ENCODE measurements around the gene SRPK2.
A peak's percentile ranks its signal among the peaks of the same experiment; 100 is the strongest.
"Not testable (repeated sequence)": the region's sequence is repeated elsewhere in the genome, so short reads cannot be mapped to it uniquely, and the experiment has no call there.

Gene SRPK2

GRCh38 chr7:105295596-105296352 is 92.9 kb downstream of the SRPK2 start:
- H3K4me1 ChIP-seq (ENCODE audit: control extremely low read depth in 1 of 4, control insufficient read depth in 4 of 4, insufficient read depth in 4 of 4, low read length in 3 of 4) = no peaks in the 10 kb centered on the region
- no peaks in the 10 kb centered on the region for H3K27me3 ChIP-seq (replicated peaks in 2 of 5; ENCODE audit: control insufficient read depth in 4 of 5, insufficient read depth in 5 of 5, low read length in 4 of 5)
- DNase-seq = peak in 2 of 3 donors; percentile 23 to 26
- no peak overlapping the region for H3K27ac ChIP-seq (ENCODE audit: insufficient read depth in 1 of 2, low read depth in 1 of 2, low read length in 2 of 2, poor library complexity in 1 of 2, severe bottlenecking in 2 of 2)
- H3K36me3 ChIP-seq (ENCODE audit: control insufficient read depth in 4 of 4, insufficient read depth in 4 of 4, low read length in 3 of 4) = no peaks in the 10 kb centered on the region
- WGBS (ENCODE audit: insufficient coverage) = no CpG with 5 or more reads among the region's 1 CpG
- no peak overlapping the region for H3K4me3 ChIP-seq (ENCODE audit: control insufficient read depth in 1 of 7, extremely low read depth in 1 of 7, insufficient read depth in 4 of 7, low read depth in 2 of 7, low read length in 6 of 7)
- CTCF ChIA-PET = interaction anchor here (1.0 to 1.2 kb wide), 2 partner anchors 80 to 93 kb away, joined by 3 to 4 read pairs; no protein-coding TSS in a partner anchor
- POLR2A ChIA-PET = no interaction called here
- H3K9me3 ChIP-seq (ENCODE audit: control extremely low read depth in 1 of 5, control insufficient read depth in 4 of 5, insufficient read depth in 2 of 5, low read depth in 1 of 5, low read length in 4 of 5) = no peaks in the 10 kb centered on the region

DNA sequence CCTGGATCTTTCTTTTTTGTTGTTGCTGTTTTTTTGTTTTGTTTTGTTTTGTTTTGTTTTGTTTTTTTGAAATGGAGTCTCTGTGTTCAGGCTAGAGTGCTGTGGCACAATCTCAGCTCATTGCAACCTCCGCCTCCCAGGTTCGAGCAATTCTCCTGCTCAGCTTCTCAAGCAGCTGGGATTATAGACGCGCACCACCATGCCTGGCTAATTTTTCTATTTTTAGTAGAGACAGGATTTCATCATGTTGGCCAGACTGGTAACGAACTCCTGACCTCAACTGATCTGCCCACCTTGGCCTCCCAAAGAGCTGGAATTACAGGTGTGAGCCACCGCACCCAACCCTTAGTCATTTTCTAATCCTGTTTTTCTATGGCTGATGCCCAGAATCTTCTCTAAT is 94.2 kb downstream of the SRPK2 start:
- H3K4me1 ChIP-seq (ENCODE audit: control extremely low read depth in 1 of 4, control insufficient read depth in 4 of 4, insufficient read depth in 4 of 4, low read length in 3 of 4); H3K27ac ChIP-seq (ENCODE audit: insufficient read depth in 1 of 2, low read depth in 1 of 2, low read length in 2 of 2, poor library complexity in 1 of 2, severe bottlenecking in 2 of 2); H3K27me3 ChIP-seq (replicated peaks in 2 of 5; ENCODE audit: control insufficient read depth in 4 of 5, insufficient read depth in 5 of 5, low read length in 4 of 5); H3K9me3 ChIP-seq (ENCODE audit: control extremely low read depth in 1 of 5, control insufficient read depth in 4 of 5, insufficient read depth in 2 of 5, low read depth in 1 of 5, low read length in 4 of 5); H3K4me3 ChIP-seq (ENCODE audit: control insufficient read depth in 1 of 7, extremely low read depth in 1 of 7, insufficient read depth in 4 of 7, low read depth in 2 of 7, low read length in 6 of 7); DNase-seq; POLR2A ChIA-PET; H3K36me3 ChIP-seq (ENCODE audit: control insufficient read depth in 4 of 4, insufficient read depth in 4 of 4, low read length in 3 of 4): not testable (repeated sequence)
- CTCF ChIA-PET = interaction anchor here (0.5 to 1.1 kb wide), 2 partner anchors 9 to 241 kb away, joined by 3 to 4 read pairs; no protein-coding TSS in a partner anchor
- WGBS (ENCODE audit: insufficient coverage) = 80% methylated on average over 5 of the region's 6 CpGs

DNA sequence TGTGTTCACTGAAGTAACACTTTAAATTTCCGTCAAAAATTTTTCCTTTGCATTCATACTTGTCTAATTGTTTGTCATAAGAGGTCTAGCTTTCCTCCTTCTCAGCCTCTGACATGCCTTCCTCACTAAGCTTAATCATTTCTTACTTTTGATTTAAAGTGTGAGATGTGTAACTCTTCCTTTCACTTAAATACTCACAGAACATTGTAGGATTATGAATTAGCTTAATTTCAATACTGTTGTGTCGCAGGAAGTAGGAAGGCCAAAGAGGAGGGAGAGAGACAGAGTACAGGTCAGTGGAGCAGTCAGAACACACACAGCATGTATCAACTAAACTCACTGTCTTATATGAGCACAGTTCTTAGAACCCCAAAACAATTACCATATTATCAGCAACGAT is 99.0 kb downstream of the SRPK2 start:
- H3K4me1 ChIP-seq (ENCODE audit: control extremely low read depth in 1 of 4, control insufficient read depth in 4 of 4, insufficient read depth in 4 of 4, low read length in 3 of 4) = no peaks in the 10 kb centered on the region
- peaks cover 0 to 2% (median 0%) of the 10 kb centered on the region in 4 experiments for H3K36me3 ChIP-seq (ENCODE audit: control insufficient read depth in 4 of 4, insufficient read depth in 4 of 4, low read length in 3 of 4)
- WGBS (ENCODE audit: insufficient coverage) = 86% methylated on average over 1 of the region's 3 CpGs
- H3K4me3 ChIP-seq (ENCODE audit: control insufficient read depth in 1 of 7, extremely low read depth in 1 of 7, insufficient read depth in 4 of 7, low read depth in 2 of 7, low read length in 6 of 7) = no peak overlapping the region
- DNase-seq = no peak
- H3K27ac ChIP-seq (ENCODE audit: insufficient read depth in 1 of 2, low read depth in 1 of 2, low read length in 2 of 2, poor library complexity in 1 of 2, severe bottlenecking in 2 of 2) = no peak overlapping the region
- POLR2A ChIA-PET = no interaction called here
- CTCF ChIA-PET = no interaction called here
- H3K9me3 ChIP-seq (ENCODE audit: control extremely low read depth in 1 of 5, control insufficient read depth in 4 of 5, insufficient read depth in 2 of 5, low read depth in 1 of 5, low read length in 4 of 5) = no peaks in the 10 kb centered on the region
- H3K27me3 ChIP-seq (replicated peaks in 2 of 5; ENCODE audit: control insufficient read depth in 4 of 5, insufficient read depth in 5 of 5, low read length in 4 of 5) = no peaks in the 10 kb centered on the region

DNA sequence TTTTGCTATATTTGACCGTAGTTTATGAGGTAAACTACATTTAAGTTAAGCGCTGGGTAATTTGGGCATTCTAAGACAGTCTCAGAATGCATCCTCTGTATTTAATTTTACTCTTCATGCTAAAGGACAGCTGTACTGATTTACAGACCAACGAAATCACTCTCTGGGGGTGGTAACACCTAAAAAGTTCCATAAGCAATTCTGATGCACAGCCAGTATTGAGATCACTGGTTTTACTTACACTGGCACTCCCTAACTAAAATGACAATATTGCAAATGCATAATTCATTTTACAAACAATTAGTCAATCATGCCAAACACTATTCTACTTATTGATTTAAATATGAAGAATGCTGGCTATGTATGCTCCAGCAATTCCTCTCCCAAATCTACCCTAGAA is 102.3 kb downstream of the SRPK2 start:
- no peak for DNase-seq
- POLR2A ChIA-PET = no interaction called here
- Histone ChIP-seq H3K27ac (ENCODE audit: insufficient read depth in 1 of 2, low read depth in 1 of 2, low read length in 2 of 2, poor library complexity in 1 of 2, severe bottlenecking in 2 of 2) (no peak overlapping the region), H3K36me3 (ENCODE audit: control insufficient read depth in 4 of 4, insufficient read depth in 4 of 4, low read length in 3 of 4) (peaks cover 0 to 2% (median 0%) of the 10 kb centered on the region in 4 experiments), H3K4me3 (ENCODE audit: control insufficient read depth in 1 of 7, extremely low read depth in 1 of 7, insufficient read depth in 4 of 7, low read depth in 2 of 7, low read length in 6 of 7) (no peak overlapping the region), H3K9me3 (ENCODE audit: control extremely low read depth in 1 of 5, control insufficient read depth in 4 of 5, insufficient read depth in 2 of 5, low read depth in 1 of 5, low read length in 4 of 5) (no peaks in the 10 kb centered on the region), H3K4me1 (ENCODE audit: control extremely low read depth in 1 of 4, control insufficient read depth in 4 of 4, insufficient read depth in 4 of 4, low read length in 3 of 4) (no peaks in the 10 kb centered on the region), H3K27me3 (replicated peaks in 2 of 5; ENCODE audit: control insufficient read depth in 4 of 5, insufficient read depth in 5 of 5, low read length in 4 of 5) (no peaks in the 10 kb centered on the region)
- CTCF ChIA-PET = interaction anchor here (1.3 kb wide), 1 partner anchor 16 kb away, joined by 3 read pairs; no protein-coding TSS in a partner anchor
- WGBS (ENCODE audit: insufficient coverage) = no CpG with 5 or more reads among the region's 3 CpGs

DNA sequence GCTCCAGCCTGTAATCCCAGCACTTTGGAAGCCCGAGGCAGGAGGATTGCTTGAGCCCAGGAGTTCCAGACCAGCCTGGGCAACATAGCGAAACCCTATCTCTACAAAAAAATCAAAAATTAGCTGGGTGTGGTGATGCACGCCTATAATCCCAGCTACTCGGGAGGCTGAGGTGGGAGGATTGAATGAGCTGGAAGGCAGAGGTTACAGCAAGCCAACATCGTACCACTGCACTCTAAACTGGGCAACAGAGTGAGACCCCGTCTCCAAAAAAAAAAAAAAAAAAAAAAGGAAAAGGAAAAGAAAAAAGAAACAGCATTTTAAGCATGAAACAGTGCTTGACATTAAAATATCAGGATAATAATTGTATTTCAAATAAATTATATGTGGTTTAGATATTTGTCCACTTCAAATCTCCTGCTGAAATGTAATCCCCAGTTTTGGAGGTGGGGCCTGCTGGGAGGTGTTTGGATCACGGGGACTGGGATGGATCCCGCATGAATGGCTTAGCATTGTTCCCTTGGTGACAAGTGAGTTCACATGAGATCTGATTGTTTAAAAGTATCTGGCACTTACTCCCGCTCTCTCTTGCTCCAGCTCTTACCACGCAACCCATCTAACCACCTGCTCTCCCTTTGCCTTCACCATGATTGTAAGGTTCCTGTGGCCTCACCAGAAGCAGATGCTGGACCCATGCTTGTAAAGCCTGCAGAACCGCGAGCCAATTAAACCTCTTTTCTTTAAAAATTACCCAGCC is 103.4 kb downstream of the SRPK2 start:
- Histone ChIP-seq H3K9me3 (ENCODE audit: control extremely low read depth in 1 of 5, control insufficient read depth in 4 of 5, insufficient read depth in 2 of 5, low read depth in 1 of 5, low read length in 4 of 5) (no peaks in the 10 kb centered on the region), H3K27ac (ENCODE audit: insufficient read depth in 1 of 2, low read depth in 1 of 2, low read length in 2 of 2, poor library complexity in 1 of 2, severe bottlenecking in 2 of 2) (no peak overlapping the region), H3K4me1 (ENCODE audit: control extremely low read depth in 1 of 4, control insufficient read depth in 4 of 4, insufficient read depth in 4 of 4, low read length in 3 of 4) (no peaks in the 10 kb centered on the region), H3K4me3 (ENCODE audit: control insufficient read depth in 1 of 7, extremely low read depth in 1 of 7, insufficient read depth in 4 of 7, low read depth in 2 of 7, low read length in 6 of 7) (no peak overlapping the region), H3K27me3 (replicated peaks in 2 of 5; ENCODE audit: control insufficient read depth in 4 of 5, insufficient read depth in 5 of 5, low read length in 4 of 5) (no peaks in the 10 kb centered on the region), H3K36me3 (ENCODE audit: control insufficient read depth in 4 of 4, insufficient read depth in 4 of 4, low read length in 3 of 4) (peaks cover 0 to 2% (median 0%) of the 10 kb centered on the region in 4 experiments)
- 94% methylated on average over 3 of the region's 12 CpGs for WGBS (ENCODE audit: insufficient coverage)
- DNase-seq = no peak
- CTCF ChIA-PET = interaction anchor here (0.9 to 1.4 kb wide), 2 partner anchors 9 to 10 kb away, joined by 3 to 4 read pairs; no protein-coding TSS in a partner anchor
- POLR2A ChIA-PET = no interaction called here

DNA sequence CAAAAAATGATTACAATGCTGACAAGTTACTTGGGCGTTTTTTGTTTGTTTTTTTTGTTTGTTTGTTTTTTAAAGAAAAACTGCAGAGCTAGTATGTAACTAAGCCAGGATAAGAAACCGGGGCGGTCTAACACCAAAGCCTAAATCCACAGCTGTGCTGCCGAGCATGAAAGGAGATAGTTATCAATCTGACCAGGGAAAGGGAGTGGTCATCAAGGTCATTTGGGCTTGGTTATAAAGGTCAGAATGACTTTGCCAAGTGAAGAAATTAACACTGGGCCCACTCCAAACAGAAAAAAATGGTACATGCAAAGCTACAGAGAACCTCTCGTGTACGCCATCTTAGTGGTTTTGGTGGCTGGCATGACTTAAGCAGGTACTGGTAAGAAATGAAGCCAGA is 104.7 kb downstream of the SRPK2 start:
- no peaks in the 10 kb centered on the region for H3K27me3 ChIP-seq (replicated peaks in 2 of 5; ENCODE audit: control insufficient read depth in 4 of 5, insufficient read depth in 5 of 5, low read length in 4 of 5)
- peaks cover 0 to 2% (median 0%) of the 10 kb centered on the region in 4 experiments for H3K36me3 ChIP-seq (ENCODE audit: control insufficient read depth in 4 of 4, insufficient read depth in 4 of 4, low read length in 3 of 4)
- no peaks in the 10 kb centered on the region for H3K9me3 ChIP-seq (ENCODE audit: control extremely low read depth in 1 of 5, control insufficient read depth in 4 of 5, insufficient read depth in 2 of 5, low read depth in 1 of 5, low read length in 4 of 5)
- no peak overlapping the region for H3K4me3 ChIP-seq (ENCODE audit: control insufficient read depth in 1 of 7, extremely low read depth in 1 of 7, insufficient read depth in 4 of 7, low read depth in 2 of 7, low read length in 6 of 7)
- POLR2A ChIA-PET = no interaction called here
- DNase-seq = no peak
- peaks cover 3 to 6% (median 4%) of the 10 kb centered on the region in 4 experiments for H3K4me1 ChIP-seq (ENCODE audit: control extremely low read depth in 1 of 4, control insufficient read depth in 4 of 4, insufficient read depth in 4 of 4, low read length in 3 of 4)
- CTCF ChIA-PET = interaction anchor here (0.9 kb wide), 1 partner anchor 33 kb away, joined by 3 read pairs; no protein-coding TSS in a partner anchor
- WGBS (ENCODE audit: insufficient coverage) = 100% methylated on average over 5 of the region's 6 CpGs
- no peak overlapping the region for H3K27ac ChIP-seq (ENCODE audit: insufficient read depth in 1 of 2, low read depth in 1 of 2, low read length in 2 of 2, poor library complexity in 1 of 2, severe bottlenecking in 2 of 2)

DNA sequence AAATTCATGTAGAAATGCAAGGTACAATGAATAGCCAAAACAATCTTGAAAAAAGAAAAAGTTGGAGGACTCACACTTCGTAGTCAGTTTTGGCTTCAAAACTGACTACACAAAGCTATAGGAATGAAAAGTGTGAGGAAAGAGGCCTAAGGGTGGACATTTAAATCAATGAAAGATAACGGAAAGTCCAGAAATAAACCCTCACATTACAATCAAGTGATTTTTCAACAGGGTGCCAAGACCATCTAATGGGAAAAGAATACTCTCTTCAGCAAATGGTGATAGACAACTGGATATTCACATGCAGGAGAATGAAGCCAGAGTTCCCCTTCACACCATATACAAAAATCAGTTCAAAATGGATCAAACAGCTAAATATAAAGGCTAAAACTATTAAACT is 106.8 kb downstream of the SRPK2 start:
- ChIA-PET CTCF (no interaction called here), POLR2A (no interaction called here)
- Histone ChIP-seq H3K4me3 (ENCODE audit: control insufficient read depth in 1 of 7, extremely low read depth in 1 of 7, insufficient read depth in 4 of 7, low read depth in 2 of 7, low read length in 6 of 7) (no peak overlapping the region), H3K36me3 (ENCODE audit: control insufficient read depth in 4 of 4, insufficient read depth in 4 of 4, low read length in 3 of 4) (peaks cover 0 to 2% (median 0%) of the 10 kb centered on the region in 4 experiments), H3K27ac (ENCODE audit: insufficient read depth in 1 of 2, low read depth in 1 of 2, low read length in 2 of 2, poor library complexity in 1 of 2, severe bottlenecking in 2 of 2) (no peak overlapping the region), H3K9me3 (ENCODE audit: control extremely low read depth in 1 of 5, control insufficient read depth in 4 of 5, insufficient read depth in 2 of 5, low read depth in 1 of 5, low read length in 4 of 5) (no peaks in the 10 kb centered on the region), H3K4me1 (ENCODE audit: control extremely low read depth in 1 of 4, control insufficient read depth in 4 of 4, insufficient read depth in 4 of 4, low read length in 3 of 4) (peaks cover 3 to 6% (median 5%) of the 10 kb centered on the region in 4 experiments), H3K27me3 (replicated peaks in 2 of 5; ENCODE audit: control insufficient read depth in 4 of 5, insufficient read depth in 5 of 5, low read length in 4 of 5) (no peaks in the 10 kb centered on the region)
- 100% methylated on average over 1 of the region's 2 CpGs for WGBS (ENCODE audit: insufficient coverage)
- no peak for DNase-seq
